ENCODE results near the gene NDN. TPM values are rescaled to one million over a fixed set of nuclear protein-coding genes. Genes with fewer than 3 reads are reported as not detected.
A peak's percentile ranks its signal among the peaks of the same experiment; 100 is the strongest.
"Not testable (repeated sequence)": the region's sequence is repeated elsewhere in the genome, so short reads cannot be mapped to it uniquely, and the experiment has no call there.

NDN gene
- total and polyA plus RNA-seq, 2 of the 8 experiments (the other 6 are each of a cell fraction or from before 2014, with no cell fraction given): 29.4 to 39.3 TPM

GRCh38 chr15:23713874-23714656 is 27.0 kb upstream of the NDN start:
- H3K4ac ChIP-seq (replicated peaks; ENCODE audit: insufficient read length, low read depth, low read length); H3K56ac ChIP-seq (replicated peaks; ENCODE audit: insufficient read length, low read depth, low read length); H3K18ac ChIP-seq (ENCODE audit: extremely low read depth, low read length); H3K36me3 ChIP-seq (ENCODE audit: control insufficient read depth in 2 of 4, insufficient read depth in 4 of 4, low read length in 3 of 4); H2BK120ac ChIP-seq (replicated peaks; ENCODE audit: low read depth, low read length); H3K79me2 ChIP-seq (ENCODE audit: control insufficient read depth in 1 of 2, insufficient read depth in 2 of 2, low read length in 2 of 2); H3K27me3 ChIP-seq (replicated peaks in 1 of 4; ENCODE audit: control insufficient read depth in 3 of 4, extremely low read depth in 1 of 4, insufficient read depth in 3 of 4, low read length in 3 of 4); H3K14ac ChIP-seq (ENCODE audit: insufficient read length); H2BK20ac ChIP-seq (ENCODE audit: low read length); H2BK5ac ChIP-seq (ENCODE audit: low read depth, low read length); H4K8ac ChIP-seq (ENCODE audit: extremely low read depth, insufficient read depth, low read length); H3K9ac ChIP-seq (replicated peaks in 1 of 4; ENCODE audit: extremely low read depth in 1 of 4, low read depth in 3 of 4, low read length in 3 of 4); H3K4me1 ChIP-seq (replicated peaks in 1 of 4; ENCODE audit: control insufficient read depth in 3 of 4, insufficient read depth in 4 of 4, low read length in 3 of 4); CTCF ChIA-PET (ENCODE audit: partially characterized antibody); H4K91ac ChIP-seq (replicated peaks; ENCODE audit: insufficient read length, low read length); H3K23me2 ChIP-seq (ENCODE audit: low read depth, low read length); H4K5ac ChIP-seq (ENCODE audit: insufficient read length, low read depth, low read length); H2AK5ac ChIP-seq (ENCODE audit: low read depth, low read length); H2BK15ac ChIP-seq (ENCODE audit: low read length); H3K23ac ChIP-seq (ENCODE audit: insufficient read length); POLR2A ChIA-PET (ENCODE audit: partially characterized antibody); H2BK12ac ChIP-seq (ENCODE audit: low read depth, low read length); H3K27ac ChIP-seq (ENCODE audit: low read depth, low read length); H3K79me1 ChIP-seq (ENCODE audit: low read depth, low read length); FAIRE-seq; H2AFZ ChIP-seq (ENCODE audit: low read length); H4K20me1 ChIP-seq (replicated peaks in 1 of 2; ENCODE audit: control insufficient read depth in 1 of 2, insufficient read depth in 2 of 2, low read length in 2 of 2): not testable (repeated sequence)
- DNase-seq (ENCODE audit: low read depth in 1 of 2, low spot score in 2 of 2): peak in 1 of 2 experiments; percentile 60
- peak overlapping the region; percentile 31; a peak in 1 of 4 replicates for H3K4me2 ChIP-seq (ENCODE audit: insufficient read depth in 1 of 2, low read depth in 2 of 2, low read length in 2 of 2)
- WGBS, 2 experiments (ENCODE audit: extremely low coverage in 1 of 2, insufficient coverage in 1 of 2, insufficient read length in 1 of 2, insufficient replicate concordance in 2 of 2, low coverage in 1 of 2, low lambda C conversion rate in 2 of 2, missing lambda C conversion rate in 1 of 2): 73% methylated on average over 28 of the region's 28 CpGs; no CpG with 5 or more reads in 1 of the 2 experiments
- H3K9me3 ChIP-seq (ENCODE audit: insufficient read depth in 2 of 2, low read depth in 1 of 2, low read length in 1 of 2): peaks cover 6 to 40% of the 10 kb centered on the region in 2 experiments; a peak in 2 of 4 replicates
- peak overlapping the region in 2 of 4 experiments; percentile 28 to 40; a peak in 2 of 8 replicates for H3K4me3 ChIP-seq (ENCODE audit: extremely low read depth in 1 of 4, insufficient read depth in 2 of 4, low read depth in 3 of 4, low read length in 4 of 4)
- 0 out of 2 replicates have a peak, but pooled peaks have one; percentile 29 for TF ChIP-seq YY1 (IDR thresholded peaks at IDR 0.05; ENCODE audit: low read depth, low read length)

All from H1 (cell line).